Breast epithelium (tissue), 3 donors: ENCODE results near the gene CAMK2D.

Experiments used
- POLR2A ChIP-seq: fragments of 450-650 bp; IDR thresholded peaks from one replicate; pipeline ENCODE4 v1.6.1; 2016; ENCODE audit warnings: antibody characterized with exemption, mild to moderate bottlenecking, moderate library complexity
- TF ChIP-seq, protein P1 (sequence below), 3 donors: fragments of 450-650 bp; IDR thresholded peaks; one replicate each; pipeline ENCODE4 v1.5.1; 2016 to 2017; ENCODE audit warnings: antibody characterized with exemption in 3 of 3, mild to moderate bottlenecking in 3 of 3, moderate library complexity in 3 of 3

DNA sequence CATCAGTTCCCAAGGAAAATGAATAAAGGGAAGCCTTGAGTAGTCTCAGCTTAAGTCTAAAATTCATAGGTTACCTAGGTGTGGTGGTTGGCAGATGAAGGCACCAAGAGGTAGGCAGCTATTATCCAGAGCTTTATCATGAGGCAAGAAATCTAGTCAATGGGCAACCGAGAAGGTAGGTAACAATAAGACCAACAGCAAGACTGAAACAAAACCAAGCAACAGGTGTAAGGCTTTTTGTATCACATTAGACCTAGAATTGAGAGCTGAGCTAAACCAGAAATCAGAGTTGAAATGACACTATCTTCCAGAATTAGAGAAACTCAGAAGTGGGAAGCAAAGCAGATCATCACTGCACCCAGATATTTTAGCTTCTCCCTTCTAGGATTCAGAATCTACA, 117.1 kb downstream of the CAMK2D start:
- TF ChIP-seq POLR2A: no peak
- TF ChIP-seq, protein P1, sequence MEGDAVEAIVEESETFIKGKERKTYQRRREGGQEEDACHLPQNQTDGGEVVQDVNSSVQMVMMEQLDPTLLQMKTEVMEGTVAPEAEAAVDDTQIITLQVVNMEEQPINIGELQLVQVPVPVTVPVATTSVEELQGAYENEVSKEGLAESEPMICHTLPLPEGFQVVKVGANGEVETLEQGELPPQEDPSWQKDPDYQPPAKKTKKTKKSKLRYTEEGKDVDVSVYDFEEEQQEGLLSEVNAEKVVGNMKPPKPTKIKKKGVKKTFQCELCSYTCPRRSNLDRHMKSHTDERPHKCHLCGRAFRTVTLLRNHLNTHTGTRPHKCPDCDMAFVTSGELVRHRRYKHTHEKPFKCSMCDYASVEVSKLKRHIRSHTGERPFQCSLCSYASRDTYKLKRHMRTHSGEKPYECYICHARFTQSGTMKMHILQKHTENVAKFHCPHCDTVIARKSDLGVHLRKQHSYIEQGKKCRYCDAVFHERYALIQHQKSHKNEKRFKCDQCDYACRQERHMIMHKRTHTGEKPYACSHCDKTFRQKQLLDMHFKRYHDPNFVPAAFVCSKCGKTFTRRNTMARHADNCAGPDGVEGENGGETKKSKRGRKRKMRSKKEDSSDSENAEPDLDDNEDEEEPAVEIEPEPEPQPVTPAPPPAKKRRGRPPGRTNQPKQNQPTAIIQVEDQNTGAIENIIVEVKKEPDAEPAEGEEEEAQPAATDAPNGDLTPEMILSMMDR (IDR thresholded peaks at IDR 0.05): no peak
